OCI-LY1 (cell line): ENCODE data around the gene CARD11.

Experiments used
- H2AFZ ChIP-seq: fragments of 200-600 bp; sonication (generic), shearing (Covaris generic); 2 replicates; pipeline ENCODE4 v1.6.0; 2014; ENCODE audit warnings: antibody characterized with exemption, mild to moderate bottlenecking, low read length
- H3F3A ChIP-seq: fragments of 200-600 bp; sonication (generic), shearing (Covaris generic); 2 replicates; pipeline ENCODE4 v1.6.0; 2014; ENCODE audit warnings: mild to moderate bottlenecking, antibody characterized with exemption, low read length, moderate library complexity; ENCODE audit not compliant: insufficient read depth
- H3K27ac ChIP-seq: fragments of 200-600 bp; sonication (generic); 2 replicates; pipeline ENCODE4 v1.5.1; 2014; ENCODE audit warnings: low read length, mixed run types, mild to moderate bottlenecking, low read depth; ENCODE audit not compliant: poor library complexity, severe bottlenecking
- H3K27me3 ChIP-seq: fragments of 200-600 bp; sonication (generic); 2 replicates; pipeline ENCODE4 v1.6.0; 2014; ENCODE audit warnings: antibody characterized with exemption, mild to moderate bottlenecking, low read length, moderate library complexity; ENCODE audit not compliant: insufficient read depth
- H3K36me3 ChIP-seq: fragments of 200-600 bp; sonication (generic); 2 replicates; pipeline ENCODE4 v1.6.1; 2014; ENCODE audit warnings: mild to moderate bottlenecking, antibody characterized with exemption, low read length, moderate library complexity, mixed read lengths; ENCODE audit not compliant: insufficient read depth
- H3K4me1 ChIP-seq: fragments of 200-600 bp; sonication (generic); 2 replicates; pipeline ENCODE4 v1.5.1; 2014; ENCODE audit warnings: mild to moderate bottlenecking, low read length, moderate library complexity; ENCODE audit not compliant: insufficient read depth, severe bottlenecking
- H3K4me2 ChIP-seq: fragments of 200-600 bp; sonication (generic), shearing (Covaris generic); 2 replicates; pipeline ENCODE4 v1.6.1; 2014; ENCODE audit warnings: low read length
- H3K4me3 ChIP-seq: fragments of 200-600 bp; sonication (generic); 2 replicates; pipeline ENCODE4 v1.5.1; 2014; ENCODE audit warnings: low read length, low read depth, mild to moderate bottlenecking, mixed read lengths; ENCODE audit not compliant: poor library complexity, severe bottlenecking
- H3K79me2 ChIP-seq: fragments of 200-600 bp; shearing (Covaris generic); 2 replicates; pipeline ENCODE4 v1.6.1; 2016; ENCODE audit warnings: mixed run types, low read length, mixed read lengths; ENCODE audit not compliant: insufficient read depth
- H3K9ac ChIP-seq: fragments of 200-600 bp; sonication (generic), shearing (Covaris generic); 2 replicates; pipeline ENCODE4 v1.6.1; 2014; ENCODE audit warnings: mild to moderate bottlenecking, low read length, mixed read lengths
- H3K9me2 ChIP-seq: fragments of 200-600 bp; sonication (generic), shearing (Covaris generic); 2 replicates; pipeline ENCODE4 v1.6.1; 2014; ENCODE audit warnings: low read depth, mild to moderate bottlenecking, low read length, mixed read lengths
- H3K9me3 ChIP-seq: fragments of 200-600 bp; shearing (Covaris generic); 2 replicates; pipeline ENCODE4 v1.6.1; 2014; ENCODE audit warnings: low read length, mixed read lengths
- H4K20me1 ChIP-seq: fragments of 200-600 bp; sonication (generic), shearing (Covaris generic); 2 replicates; pipeline ENCODE4 v1.6.0; 2016; ENCODE audit warnings: mild to moderate bottlenecking, low read length; ENCODE audit not compliant: insufficient read depth
- CTCF ChIP-seq: fragments of 200-600 bp; sonication (generic), shearing (Covaris generic); IDR thresholded peaks from 2 replicates; pipeline ENCODE4 v1.5.1; 2017; ENCODE audit warnings: mild to moderate bottlenecking, antibody characterized with exemption, low read length, moderate library complexity, mixed read lengths
- EZH2 ChIP-seq: fragments of 200-600 bp; sonication (generic), shearing (Covaris generic); IDR thresholded peaks from 2 replicates; pipeline ENCODE4 v1.8.0; 2017; ENCODE audit warnings: borderline replicate concordance, mixed run types, mild to moderate bottlenecking, antibody characterized with exemption, low read length, moderate library complexity, mixed read lengths

Gene CARD11

GRCh38 chr7:2993396-2993795 is 50.3 kb downstream of the CARD11 start:
- Histone ChIP-seq H3K27me3 (no peaks in the 10 kb centered on the region), H4K20me1 (no peaks in the 10 kb centered on the region), H3K9me2 (no peaks in the 10 kb centered on the region), H3F3A (no peaks in the 10 kb centered on the region), H3K27ac (no peak overlapping the region), H3K4me2 (no peak overlapping the region), H3K36me3 (peaks cover 38% of the 10 kb centered on the region), H3K4me3 (no peak overlapping the region), H3K9me3 (peaks cover 21% of the 10 kb centered on the region; the same call in 1 of the 2 replicates), H3K9ac (no peak overlapping the region), H2AFZ (no peak overlapping the region), H3K4me1 (no peaks in the 10 kb centered on the region), H3K79me2 (no peaks in the 10 kb centered on the region)
- TF ChIP-seq EZH2 (no peak), CTCF (no peak)

DNA sequence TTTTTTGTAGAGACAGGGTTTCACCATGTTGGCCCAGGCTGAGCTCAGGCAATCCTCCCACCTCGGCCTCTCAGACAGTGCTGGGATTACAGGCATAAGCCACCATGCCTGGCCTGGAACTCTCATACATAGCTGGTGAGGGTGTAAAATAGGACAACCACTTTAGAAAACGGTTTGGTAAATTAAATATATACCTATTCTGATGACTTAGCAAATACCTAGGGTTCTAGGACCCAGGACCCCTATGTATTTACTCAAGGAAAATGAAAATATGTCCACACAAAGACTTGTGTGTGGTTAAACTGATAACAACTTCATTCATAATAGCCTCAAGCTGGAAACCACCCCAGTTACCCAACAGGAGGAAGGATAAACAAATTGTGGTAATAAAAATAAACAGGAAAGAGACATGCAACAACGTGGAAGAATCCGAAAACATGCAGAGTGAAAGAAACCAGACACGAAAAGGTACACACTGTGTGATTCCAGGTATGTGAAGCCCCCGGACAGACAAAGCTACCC is 52.7 kb downstream of the CARD11 start:
- Histone ChIP-seq H3K9me3 (peaks cover 24% of the 10 kb centered on the region; the same call in 1 of the 2 replicates), H3K4me3 (no peak overlapping the region), H3K4me1 (peaks cover 12% of the 10 kb centered on the region), H3K4me2 (no peak overlapping the region), H4K20me1 (no peaks in the 10 kb centered on the region), H3K36me3 (peaks cover 47% of the 10 kb centered on the region), H3K9me2 (no peaks in the 10 kb centered on the region), H2AFZ (no peak overlapping the region), H3K27ac (no peak overlapping the region), H3K9ac (no peak overlapping the region), H3K27me3 (no peaks in the 10 kb centered on the region), H3F3A (0 out of 2 replicates have a peak, but pooled peaks cover 3% of the 10 kb centered on the region), H3K79me2 (no peaks in the 10 kb centered on the region)
- TF ChIP-seq CTCF (no peak), EZH2 (no peak)

- Histone ChIP-seq H3K4me1 (peaks cover 37% of the 10 kb centered on the region), H3K79me2 (no peaks in the 10 kb centered on the region), H3K27ac (peak overlapping the region; percentile 33), H3K9ac (no peak overlapping the region), H3K4me3 (peak overlapping the region; percentile 2), H4K20me1 (no peaks in the 10 kb centered on the region), H3F3A (0 out of 2 replicates have a peak, but pooled peaks cover 3% of the 10 kb centered on the region), H3K36me3 (peaks cover 22% of the 10 kb centered on the region), H3K4me2 (peak overlapping the region; percentile 33), H3K27me3 (no peaks in the 10 kb centered on the region), H3K9me3 (peaks cover 8% of the 10 kb centered on the region; the same call in 1 of the 2 replicates), H2AFZ (no peak overlapping the region), H3K9me2 (no peaks in the 10 kb centered on the region)
- no peak for TF ChIP-seq EZH2
- TF ChIP-seq CTCF: no peak
These were observed 57.1 kb downstream of the CARD11 start for GRCh38 chr7:2986561-2986960.
